ENCODE results near the gene ASB11.
A peak's percentile ranks its signal among the peaks of the same experiment; 100 is the strongest.
"Not testable (repeated sequence)": the region's sequence is repeated elsewhere in the genome, so short reads cannot be mapped to it uniquely, and the experiment has no call there.

Gene ASB11

DNA sequence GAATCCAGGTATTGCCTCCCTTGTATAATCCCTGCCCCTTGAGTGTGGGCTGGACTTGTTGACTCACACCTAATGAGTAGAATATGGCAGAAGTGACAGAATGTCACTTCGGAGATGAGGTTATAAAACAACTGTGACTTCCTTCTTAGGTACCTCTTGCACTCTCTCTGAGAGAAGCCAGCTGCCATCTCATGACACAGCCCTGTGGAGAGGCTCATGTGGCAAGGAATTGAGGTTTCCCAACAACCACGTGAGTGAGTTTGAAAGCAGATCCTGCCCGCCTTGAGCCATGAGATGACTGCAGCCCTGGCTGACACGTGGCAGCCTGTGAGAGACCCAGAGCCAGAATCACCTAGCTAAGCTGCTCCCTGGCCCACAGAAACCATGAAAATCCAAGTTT, 13.5 kb downstream of the ASB11 start:
- no peak for DNase-seq

DNA sequence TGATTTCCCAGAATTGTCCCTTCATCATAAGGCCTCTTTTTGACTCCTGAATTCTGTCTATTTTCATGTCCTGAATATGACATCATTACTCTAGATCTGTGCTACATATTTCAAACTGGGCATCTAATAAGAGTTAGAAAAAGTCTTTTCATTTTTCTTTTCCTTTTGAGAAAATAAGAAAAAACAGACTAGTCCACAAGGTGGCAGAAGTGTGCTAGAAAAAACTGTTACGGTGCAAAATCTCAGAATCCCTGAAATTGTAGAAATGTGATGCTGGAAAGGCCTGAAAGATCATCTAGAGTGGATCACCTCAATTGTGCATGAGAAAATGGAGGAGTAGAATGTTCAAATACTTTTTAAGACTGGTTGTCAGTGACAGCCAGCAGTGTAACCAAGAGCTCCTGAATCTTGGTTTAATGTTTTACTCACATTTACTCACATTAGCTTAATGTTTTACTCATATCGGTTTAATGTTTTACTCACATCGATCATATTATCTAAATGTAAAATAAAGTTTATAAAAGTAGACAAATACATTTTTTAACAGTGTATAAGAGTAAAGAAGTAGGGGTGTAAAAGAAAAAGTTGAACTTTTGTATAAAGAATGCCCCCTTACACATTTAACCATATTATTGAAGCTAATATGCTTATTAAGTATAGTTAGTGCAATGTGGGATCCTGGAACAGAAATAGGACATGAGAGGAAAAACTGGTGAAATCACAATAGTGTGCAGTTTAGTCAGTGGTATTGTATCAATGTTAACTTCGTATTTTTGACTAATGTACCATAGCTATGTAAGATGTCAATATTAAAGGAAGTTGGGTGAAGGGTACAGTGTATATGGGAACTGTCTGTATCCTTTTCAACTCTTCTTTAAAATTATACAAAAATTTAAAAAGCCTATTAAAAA, 15.2 kb downstream of the ASB11 start:
- no peak for DNase-seq

DNA sequence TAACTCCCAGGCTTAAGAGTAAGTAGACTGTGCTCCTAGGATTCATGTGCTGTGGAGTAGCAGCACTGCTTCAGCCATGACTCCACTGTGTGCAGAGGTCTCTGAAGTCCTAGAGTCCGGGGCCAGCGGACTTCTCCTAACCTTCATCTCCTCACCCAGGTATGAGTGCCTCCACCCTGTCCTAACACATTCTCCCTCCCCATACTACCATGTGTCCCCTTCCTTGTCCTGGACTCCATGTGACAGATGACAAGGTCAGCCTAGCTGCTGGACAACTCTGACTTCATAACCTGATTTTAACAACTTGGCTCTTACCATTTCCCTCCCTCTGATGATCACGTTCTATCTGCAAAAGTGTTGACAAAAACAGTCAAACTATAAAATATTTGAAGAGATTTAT, 16.7 kb downstream of the ASB11 start:
- DNase-seq, result no peak

DNA sequence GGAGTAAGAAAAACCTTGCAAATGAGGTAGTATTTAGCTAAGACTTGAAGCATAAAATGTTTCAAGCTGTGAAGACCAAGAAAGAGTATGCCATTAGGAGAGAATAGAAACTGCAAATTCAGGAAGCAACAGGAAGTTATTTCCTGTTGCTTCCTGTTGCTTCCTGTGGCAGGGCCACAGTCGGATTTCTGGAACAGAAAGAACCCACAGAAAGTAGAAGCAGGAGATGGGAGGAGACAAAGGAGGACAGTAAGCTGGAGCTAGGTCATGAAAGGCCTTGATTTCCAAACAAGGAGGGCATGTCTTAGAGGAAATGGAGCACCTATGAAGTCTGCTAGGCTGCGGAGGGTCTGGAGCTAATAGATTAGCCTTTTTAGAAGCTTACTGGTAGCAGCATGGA, 17.2 kb downstream of the ASB11 start:
- no peak for DNase-seq

DNA sequence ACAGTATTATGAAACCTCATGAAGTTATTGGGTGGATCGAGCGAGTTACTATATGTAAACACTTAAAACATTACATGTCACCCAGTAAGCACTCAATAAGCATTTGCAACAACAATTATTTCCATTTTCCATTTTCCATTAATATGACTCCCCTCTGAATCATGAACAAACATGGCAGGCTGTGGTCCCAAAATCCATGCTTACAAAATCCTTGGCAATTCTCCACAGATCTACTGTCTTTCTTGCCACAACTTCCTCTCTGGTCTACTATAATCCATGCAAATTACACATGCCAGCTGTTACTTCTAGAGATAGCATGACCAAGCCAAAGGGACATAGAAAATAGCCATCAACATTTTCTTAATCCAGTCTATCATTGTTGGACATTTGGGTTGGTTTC, 22.0 kb downstream of the ASB11 start:
- no peak for DNase-seq

DNA sequence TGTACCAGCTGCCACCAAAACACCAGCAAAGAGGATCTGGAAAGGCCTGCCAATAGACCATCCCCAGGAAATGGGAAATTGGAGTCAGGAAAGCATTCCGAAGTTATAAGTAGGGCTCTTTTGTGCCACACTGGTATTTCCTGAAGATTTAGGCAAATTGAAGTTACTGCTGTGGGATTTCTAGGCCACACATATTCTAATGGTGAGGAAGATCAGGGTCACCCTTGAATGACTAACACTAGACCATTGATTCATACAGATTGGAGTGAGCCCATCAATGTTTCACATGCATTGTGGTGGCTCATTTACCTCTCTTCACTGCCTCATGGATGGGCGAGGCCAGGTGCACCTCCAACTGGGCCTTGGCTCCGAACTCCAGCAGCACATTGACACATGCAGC, 22.6 kb downstream of the ASB11 start:
- no peak for DNase-seq

DNA sequence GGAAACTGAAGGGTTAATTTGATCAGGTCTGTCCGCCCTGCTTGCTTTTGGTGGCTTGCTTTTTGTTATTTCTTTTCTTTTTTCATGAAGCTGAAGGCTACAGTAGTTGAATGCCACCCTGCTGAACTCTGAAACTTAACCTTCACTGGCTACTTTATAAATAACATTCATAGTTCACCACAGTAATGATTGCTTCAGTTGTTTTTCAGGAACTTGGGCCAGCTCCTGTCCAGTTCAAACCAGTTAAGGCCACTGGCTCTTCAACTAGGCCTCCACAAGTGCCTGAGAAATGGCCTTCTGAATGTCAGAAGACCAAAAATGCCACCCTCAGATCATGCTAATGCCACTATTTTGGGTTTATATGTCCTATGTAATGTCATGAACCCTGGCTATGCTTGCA, 37.8 kb downstream of the ASB11 start:
- no peak for DNase-seq

DNA sequence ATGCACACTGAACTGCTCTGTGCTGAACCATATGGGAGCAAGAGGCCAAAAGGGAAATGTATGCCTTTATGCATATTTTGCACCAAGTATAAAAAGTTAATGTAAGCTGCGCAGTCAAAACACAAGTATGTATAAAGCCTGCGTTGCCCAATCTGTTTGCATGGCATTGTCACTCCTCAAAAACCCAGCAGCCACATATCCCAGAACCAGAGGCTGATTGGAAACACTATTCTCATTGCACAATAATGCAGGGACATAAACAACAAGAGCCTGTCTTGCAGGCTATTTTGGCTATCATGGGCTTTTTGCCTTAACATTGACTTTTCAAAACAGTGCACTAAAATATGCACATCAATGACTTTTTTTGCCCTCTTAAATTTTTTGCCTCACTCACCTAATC, 40.5 kb downstream of the ASB11 start:
- DNase-seq, result no peak

DNA sequence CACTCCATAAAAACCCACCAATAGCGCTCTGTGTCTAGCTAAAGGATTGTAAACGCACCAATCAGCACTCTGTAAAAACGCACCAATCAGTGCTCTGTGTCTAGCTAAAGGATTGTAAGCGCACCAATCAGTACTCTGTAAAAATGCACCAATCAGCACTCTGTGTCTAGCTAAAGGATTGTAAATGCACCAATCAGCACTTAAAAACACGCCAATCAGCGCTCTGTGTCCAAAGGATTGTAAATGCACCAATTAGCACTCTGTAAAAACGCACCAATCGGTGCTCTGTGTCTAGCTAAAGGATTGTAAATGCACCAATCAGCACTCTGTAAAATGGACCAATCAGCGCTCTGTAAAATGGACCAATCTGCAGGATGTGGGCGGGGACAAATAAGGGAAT, 42.2 kb downstream of the ASB11 start:
- DNase-seq, result not testable (repeated sequence)

DNA sequence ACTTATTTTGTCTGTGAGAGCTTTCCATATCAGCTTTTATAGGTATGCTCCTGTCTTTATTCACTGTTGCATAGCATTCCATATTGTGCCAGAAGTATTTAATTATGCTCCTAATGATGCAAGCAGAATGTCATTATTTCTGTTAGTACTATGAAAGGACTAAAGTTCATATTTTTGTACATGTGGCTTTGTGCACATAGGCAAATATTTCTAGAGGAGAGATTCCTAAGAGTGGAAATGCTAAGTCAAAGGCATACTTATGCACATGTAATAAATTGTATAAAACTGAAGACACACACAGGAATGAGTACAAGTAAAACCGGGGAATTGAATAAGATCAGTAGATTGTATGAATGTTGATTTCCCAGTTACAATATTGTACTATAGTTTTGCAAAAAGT, 43.7 kb downstream of the ASB11 start:
- no peak for DNase-seq

DNA sequence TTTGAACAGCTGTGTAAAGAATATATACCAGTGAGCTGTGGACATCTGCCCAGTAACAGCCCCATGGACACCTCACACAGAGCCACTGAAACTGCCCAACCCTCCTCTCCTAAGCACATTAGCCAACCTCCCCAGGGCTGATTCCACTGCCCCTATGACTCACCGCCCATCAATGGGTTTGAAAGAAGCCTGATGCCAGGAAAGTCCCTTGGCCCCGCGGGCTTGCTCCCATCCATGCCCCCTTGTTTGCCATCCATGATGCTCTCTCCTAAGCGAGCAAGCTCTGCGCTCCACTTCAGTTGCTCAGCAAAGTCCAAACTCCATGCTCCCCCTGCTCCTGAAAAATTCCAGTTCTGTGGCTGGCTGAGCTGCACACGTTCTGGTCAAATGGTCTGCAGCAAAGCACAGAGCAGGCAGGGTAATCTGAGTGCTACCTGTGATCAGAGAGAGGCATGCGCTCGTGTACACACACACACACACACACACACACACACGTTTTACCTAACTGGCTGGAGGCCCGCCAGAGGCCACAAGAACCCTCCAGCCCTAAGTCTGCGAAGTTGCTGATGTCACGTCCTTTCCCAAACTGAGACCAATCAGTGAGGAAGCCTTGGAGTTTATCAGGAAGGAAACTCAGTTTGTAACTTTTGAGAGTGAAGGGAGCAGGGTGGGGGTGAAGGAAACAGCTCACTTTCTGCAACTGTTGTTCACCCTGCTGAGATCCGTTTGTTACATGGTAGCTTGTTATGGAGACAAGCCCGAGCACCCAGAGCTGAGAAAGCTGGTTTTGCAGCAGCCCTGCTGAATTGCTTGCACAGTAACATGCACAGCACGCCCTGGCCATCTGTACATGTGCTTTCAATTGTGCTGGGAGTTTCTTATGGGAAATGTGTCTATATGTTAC, 45.6 kb downstream of the ASB11 start, which contains the start of gene ASB9:
ASB9 (minus strand) TSS at position 466 of the 904 bp plus-strand sequence; CDS start at position 257, 209 bp downstream.
- DNase-seq, result peak; percentile 5

DNA sequence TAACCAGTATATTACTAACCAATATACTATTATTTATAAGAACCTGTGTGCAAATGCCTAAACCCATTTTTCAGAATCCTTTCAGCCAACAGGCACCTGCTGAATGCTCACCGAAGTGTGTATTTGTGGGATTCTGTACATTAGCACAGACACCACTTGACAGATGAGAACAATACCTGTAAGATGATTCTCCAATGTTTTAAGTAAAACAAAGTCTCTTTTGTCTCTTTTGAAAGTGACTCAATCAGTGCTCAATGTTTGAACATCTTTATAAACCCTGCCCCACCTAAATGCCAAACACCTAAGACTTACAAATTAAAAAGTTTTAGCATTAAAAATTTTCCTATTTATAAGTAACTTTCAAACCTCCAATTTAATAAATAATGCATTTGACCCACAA, 46.3 kb downstream of the ASB11 start:
- DNase-seq, result no peak

DNA sequence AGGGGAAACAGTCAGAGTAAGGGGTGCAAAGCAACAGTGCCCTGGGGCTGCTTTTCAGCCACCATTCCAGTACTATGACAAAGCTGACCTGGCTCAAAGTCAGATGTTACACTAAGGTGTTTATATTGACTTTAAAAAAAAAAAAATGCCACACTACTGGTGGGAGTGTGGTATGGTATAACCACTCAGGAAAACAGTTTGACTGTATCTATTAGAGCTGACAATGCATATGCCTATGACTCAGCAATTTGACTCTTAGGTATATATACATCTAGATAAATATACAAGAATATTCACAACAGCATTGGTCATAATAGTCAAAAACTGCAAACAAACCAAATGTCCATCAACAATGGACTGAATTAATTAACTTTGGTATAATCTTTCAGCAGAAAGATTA, 60.6 kb downstream of the ASB11 start:
- DNase-seq, result no peak

DNA sequence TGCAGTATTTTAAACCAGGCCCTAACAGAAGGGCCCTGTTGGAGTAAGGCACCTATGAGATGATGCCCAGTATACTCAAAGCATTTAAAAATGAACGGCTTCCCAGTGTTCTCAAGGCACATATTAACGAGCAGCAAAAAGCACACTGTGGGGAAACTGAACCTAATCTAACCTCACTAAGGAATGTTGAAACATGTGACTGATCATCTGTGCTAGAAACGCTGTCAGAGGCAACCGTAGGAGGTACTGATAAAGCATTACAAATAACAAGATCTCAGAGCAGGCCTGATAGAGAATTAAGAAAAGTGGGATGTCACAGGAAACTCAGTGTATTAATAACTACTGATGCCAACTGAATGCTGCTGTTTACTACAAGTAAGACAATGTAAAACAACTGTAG, 69.5 kb downstream of the ASB11 start:
- DNase-seq, result no peak

DNA sequence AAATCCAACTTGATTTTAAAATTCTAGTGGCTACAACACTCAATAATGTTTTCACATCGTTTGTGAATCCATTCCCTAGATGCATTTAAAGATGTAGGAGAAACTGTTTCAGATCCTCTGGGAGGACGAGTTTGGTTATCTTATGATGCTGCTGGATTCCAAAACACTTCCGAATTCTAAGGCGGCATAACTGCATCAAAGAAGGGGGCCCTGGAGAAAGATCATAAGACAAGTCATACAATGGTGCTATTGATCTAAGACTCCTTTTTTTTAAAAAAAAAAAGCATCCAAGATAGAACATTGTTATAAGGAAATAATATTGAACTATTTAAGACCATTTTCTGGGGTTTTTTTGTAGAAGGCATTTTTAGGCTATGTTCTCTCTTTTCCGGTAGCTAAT, 71.0 kb downstream of the ASB11 start:
- DNase-seq, result no peak

DNA sequence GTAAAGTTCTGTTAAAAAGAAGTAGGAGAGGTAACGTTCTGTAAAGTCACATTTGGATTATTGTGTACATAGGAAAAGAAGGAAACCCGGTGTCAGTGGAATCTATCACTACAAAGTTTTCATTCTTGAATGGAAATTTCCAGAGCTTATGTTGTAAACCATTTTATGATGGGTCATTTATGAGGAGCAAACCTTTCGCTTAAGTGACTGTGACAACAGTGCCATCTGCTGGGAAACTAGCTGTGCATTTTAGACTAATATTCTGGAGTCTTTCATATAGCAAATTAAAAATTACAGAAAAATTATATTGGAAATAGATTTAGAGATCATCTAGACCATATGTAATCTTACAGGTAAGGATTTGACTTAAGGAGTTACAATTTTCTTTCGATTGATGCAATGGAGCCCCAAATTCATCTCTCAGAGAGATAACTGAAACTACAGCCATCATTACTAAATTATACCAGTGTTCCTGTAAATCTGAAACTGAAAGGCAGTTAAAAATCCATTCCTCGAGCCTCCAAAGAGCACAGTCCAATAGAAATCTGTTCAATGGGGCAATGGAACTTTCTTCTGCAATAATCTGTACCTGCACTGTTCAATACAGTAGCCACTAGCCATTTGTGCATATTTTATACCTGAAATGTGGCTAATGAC, 72.4 kb downstream of the ASB11 start:
- DNase-seq, result no peak

DNA sequence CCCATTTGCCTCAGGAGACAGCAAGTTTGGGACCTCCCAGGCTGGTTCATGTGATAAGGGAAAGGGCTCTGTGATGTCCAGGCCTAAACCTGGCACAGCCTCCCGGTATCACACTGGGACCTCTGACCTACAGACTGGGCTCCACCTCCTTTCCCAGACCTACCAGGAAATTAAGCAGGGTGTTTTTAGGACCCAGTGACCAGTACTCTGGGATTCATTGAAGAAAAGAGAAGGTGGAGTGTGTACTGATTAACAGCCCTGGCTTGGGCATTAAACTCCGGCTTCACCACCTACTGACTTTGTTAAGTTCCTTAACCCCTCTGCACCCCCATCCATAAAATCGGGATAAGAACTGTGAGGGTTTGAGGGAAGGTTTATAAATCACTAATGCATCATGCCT, 74.1 kb downstream of the ASB11 start:
- no peak for DNase-seq

DNA sequence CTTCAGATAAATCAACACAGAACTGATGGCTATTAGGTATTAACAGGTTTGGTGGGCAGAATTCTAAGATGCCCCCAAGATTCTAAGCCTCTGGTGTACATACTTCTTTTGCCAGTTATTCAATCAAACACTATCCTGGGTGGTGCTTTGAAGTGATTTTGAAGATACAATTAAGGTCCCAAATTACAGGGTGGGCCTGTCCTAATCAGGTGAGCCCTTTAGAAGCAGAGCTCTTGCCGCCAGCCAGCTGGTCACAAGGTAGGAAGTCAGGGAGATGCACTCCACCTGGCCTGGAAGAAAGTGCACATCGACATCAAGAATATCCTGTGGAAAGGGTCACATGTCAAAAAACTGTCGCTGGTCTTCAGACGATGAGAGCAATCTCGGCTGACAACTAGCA, 75.0 kb downstream of the ASB11 start:
- DNase-seq, result no peak

DNA sequence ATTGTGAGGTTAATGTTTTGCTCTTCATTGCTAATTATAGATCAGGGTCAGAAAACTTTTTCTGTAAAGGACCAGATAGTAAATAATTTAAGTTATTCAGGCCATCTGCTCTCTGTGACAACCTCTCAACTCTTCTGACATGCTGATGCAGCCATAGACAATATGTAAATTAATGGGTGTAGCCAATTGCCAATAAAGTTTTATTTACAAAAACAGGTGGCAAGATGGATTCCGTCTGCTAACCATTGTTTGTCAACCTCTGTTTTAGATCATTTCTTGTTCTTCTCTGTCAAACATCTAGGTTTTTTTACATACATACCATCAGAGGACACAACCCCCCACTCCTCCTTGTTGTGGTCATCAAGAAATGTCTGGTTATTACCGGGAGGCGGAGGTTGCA, 79.3 kb downstream of the ASB11 start:
- DNase-seq, result no peak

DNA sequence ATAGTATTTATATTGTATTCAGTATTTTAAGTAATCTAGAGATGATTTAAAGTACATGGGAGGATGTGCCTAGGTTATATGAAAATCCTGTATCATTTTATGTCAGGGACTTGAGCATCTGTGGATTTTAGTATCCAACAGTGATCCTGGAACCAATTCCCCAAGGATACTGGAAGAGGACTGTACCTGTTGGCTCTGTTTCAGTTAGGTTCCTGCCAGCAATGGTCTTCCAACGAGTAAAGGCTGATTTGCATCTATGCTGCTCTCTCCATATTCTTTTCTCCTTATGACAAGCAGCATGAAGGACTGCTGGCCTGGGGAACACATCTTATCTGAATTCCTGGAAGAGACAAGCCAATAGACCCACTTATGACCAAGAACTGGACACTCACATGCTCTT, 80.4 kb downstream of the ASB11 start:
- no peak for DNase-seq

DNA sequence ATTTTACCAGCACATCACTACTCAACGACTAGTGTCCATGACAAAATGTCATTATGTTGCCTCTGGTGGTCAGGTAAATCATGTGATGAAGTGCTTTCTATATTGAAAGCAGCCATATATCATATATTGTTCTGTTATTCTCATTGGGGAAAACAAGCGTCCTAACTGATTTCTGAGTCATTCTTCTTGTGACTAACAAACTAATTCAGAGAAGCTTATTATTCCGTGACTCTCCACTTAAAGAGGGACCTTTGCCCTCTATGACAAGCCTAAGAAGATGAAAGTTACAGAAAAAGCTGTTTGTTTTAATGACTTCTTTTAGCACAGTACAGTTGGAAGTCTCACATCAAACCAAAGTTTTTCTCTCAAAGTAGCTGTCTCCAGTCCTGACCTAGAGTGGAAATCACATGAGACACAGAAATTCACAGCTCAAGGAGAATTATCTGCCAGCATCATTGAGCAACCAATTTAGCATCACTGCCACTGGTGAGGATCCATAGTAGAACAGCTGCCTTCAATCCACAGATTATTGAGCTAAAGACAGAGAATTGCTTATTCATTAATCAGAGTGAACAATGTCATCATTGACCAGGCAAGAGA, 81.9 kb downstream of the ASB11 start:
- DNase-seq, result no peak

Data from KG1 (cell line).